Astrocyte (in vitro differentiated cells and primary cell): ENCODE data around the gene CD52.

Source experiments
- CTCF ChIP-seq: IDR thresholded peaks from 2 replicates; pipeline ENCODE4 v1.5.1; 2011; ENCODE audit warnings: low read depth, mild to moderate bottlenecking, inconsistent platforms, low read length, moderate library complexity; ENCODE audit not compliant: insufficient read depth
- EZH2 ChIP-seq: IDR thresholded peaks from 2 replicates; pipeline ENCODE4 v1.6.1; 2012; ENCODE audit warnings: mild to moderate bottlenecking, low read length, inconsistent platforms; ENCODE audit not compliant: insufficient read depth

GRCh38 chr1:26290882-26291261 is 26.9 kb upstream of the CD52 start:
- TF ChIP-seq CTCF: no peak
- no peak for TF ChIP-seq EZH2
